Measurements from ENCODE around the gene MYH9. TPM values are rescaled to one million over a fixed set of nuclear protein-coding genes. Genes with fewer than 3 reads are reported as not detected.
"Not testable (repeated sequence)": the region's sequence is repeated elsewhere in the genome, so short reads cannot be mapped to it uniquely, and the experiment has no call there.

The MYH9 gene
- total RNA-seq, 1 experiment from 2014 or later = 653 TPM

GRCh38 chr22:36257308-36257707, 130.5 kb downstream of the MYH9 start:
- ChIA-PET POLR2A (no interaction called here), CTCF (interaction anchor here (0.6 to 0.7 kb wide), 2 partner anchors 44 to 272 kb away, joined by 3 to 6 read pairs; no protein-coding TSS in a partner anchor)
- no peak for DNase-seq (ENCODE audit: unreplicated experiment)
- H3K4me1 Mint-ChIP-seq (ENCODE audit: insufficient read depth, unreplicated experiment) = no peaks in the 10 kb centered on the region
- no peak for TF ChIP-seq CTCF (IDR thresholded peaks at IDR 0.05; ENCODE audit: unreplicated experiment)
- H3K9me3 Mint-ChIP-seq (ENCODE audit: unreplicated experiment) = no peaks in the 10 kb centered on the region
- H3K27me3 Mint-ChIP-seq (ENCODE audit: insufficient read depth, unreplicated experiment) = no peaks in the 10 kb centered on the region
- intact Hi-C loops (cut with micrococcal nuclease) = no loop called here
- BruUV-seq (replicated peaks) = no TSS peak
- no peak overlapping the region for H3K27ac Mint-ChIP-seq (ENCODE audit: low read depth, unreplicated experiment)
- H3K4me3 Mint-ChIP-seq (ENCODE audit: unreplicated experiment) = no peak overlapping the region
- H3K36me3 Mint-ChIP-seq (ENCODE audit: insufficient read depth, unreplicated experiment) = no peaks in the 10 kb centered on the region

DNA sequence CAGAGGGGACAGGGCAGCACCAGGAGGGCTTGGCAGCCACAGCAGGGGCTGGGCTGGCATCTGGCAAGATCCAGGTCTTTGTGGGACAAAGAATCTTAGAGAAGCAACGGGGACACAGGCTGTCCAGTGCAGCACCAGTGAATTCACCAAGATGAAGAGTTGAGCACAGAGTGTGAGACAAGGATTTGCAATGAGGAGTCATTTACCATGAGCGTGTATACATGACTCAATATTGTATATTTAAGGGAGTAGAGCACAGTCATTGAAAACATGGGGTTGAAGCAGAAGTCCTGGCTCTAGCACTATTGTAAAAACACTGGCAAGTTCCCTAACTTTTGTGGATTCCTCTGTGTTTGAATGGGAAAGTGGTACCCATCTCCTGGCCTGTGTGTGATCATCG, 131.3 kb downstream of the MYH9 start:
- no peaks in the 10 kb centered on the region for H3K36me3 Mint-ChIP-seq (ENCODE audit: insufficient read depth, unreplicated experiment)

DNA sequence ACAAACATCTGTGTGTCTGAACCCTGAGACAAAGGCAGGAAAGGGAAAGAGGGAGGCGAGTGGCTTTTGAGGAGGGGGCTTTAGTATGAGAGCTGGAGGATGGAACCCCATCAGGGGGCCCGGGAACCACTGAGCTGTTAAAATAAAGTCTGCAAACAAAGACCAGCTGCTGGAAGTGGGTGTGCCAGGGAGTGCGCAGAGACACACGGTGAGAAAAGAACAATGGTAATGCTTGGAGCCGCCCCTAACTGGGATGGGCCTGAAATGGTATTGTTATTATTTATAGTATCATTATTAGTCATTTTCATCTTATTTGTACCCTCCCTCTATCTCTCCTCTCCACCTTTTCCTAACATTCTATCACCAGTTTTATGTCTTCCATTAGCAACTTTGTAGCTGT, 132.2 kb downstream of the MYH9 start:
- H3K36me3 Mint-ChIP-seq (ENCODE audit: insufficient read depth, unreplicated experiment); H3K27ac Mint-ChIP-seq (ENCODE audit: low read depth, unreplicated experiment); H3K27me3 Mint-ChIP-seq (ENCODE audit: insufficient read depth, unreplicated experiment); POLR2A ChIA-PET; CTCF ChIA-PET; intact Hi-C loops (cut with micrococcal nuclease); BruUV-seq (replicated peaks); H3K4me3 Mint-ChIP-seq (ENCODE audit: unreplicated experiment); DNase-seq (ENCODE audit: unreplicated experiment); H3K9me3 Mint-ChIP-seq (ENCODE audit: unreplicated experiment); H3K4me1 Mint-ChIP-seq (ENCODE audit: insufficient read depth, unreplicated experiment): not testable (repeated sequence)

More for the DNA sequence above, 131.3 kb downstream of the MYH9 start:
- no TSS peak for BruUV-seq (replicated peaks)
- no peaks in the 10 kb centered on the region for H3K4me1 Mint-ChIP-seq (ENCODE audit: insufficient read depth, unreplicated experiment)
- intact Hi-C loops (cut with micrococcal nuclease) = no loop called here
- H3K4me3 Mint-ChIP-seq (ENCODE audit: unreplicated experiment) = no peak overlapping the region
- TF ChIP-seq CTCF (IDR thresholded peaks at IDR 0.05; ENCODE audit: unreplicated experiment) = no peak
- ChIA-PET POLR2A (no interaction called here), CTCF (no interaction called here)
- H3K9me3 Mint-ChIP-seq (ENCODE audit: unreplicated experiment) = no peaks in the 10 kb centered on the region
- no peaks in the 10 kb centered on the region for H3K27me3 Mint-ChIP-seq (ENCODE audit: insufficient read depth, unreplicated experiment)
- H3K27ac Mint-ChIP-seq (ENCODE audit: low read depth, unreplicated experiment) = no peak overlapping the region
- no peak for DNase-seq (ENCODE audit: unreplicated experiment)

- H3K27me3 Mint-ChIP-seq (ENCODE audit: insufficient read depth, unreplicated experiment) = no peaks in the 10 kb centered on the region
- TF ChIP-seq CTCF (IDR thresholded peaks at IDR 0.05; ENCODE audit: unreplicated experiment) = no peak
- H3K4me1 Mint-ChIP-seq (ENCODE audit: insufficient read depth, unreplicated experiment) = no peaks in the 10 kb centered on the region
- H3K4me3 Mint-ChIP-seq (ENCODE audit: unreplicated experiment) = no peak overlapping the region
- H3K9me3 Mint-ChIP-seq (ENCODE audit: unreplicated experiment) = no peaks in the 10 kb centered on the region
- intact Hi-C loops (cut with micrococcal nuclease) = no loop called here
- no peak for DNase-seq (ENCODE audit: unreplicated experiment)
- no peak overlapping the region for H3K27ac Mint-ChIP-seq (ENCODE audit: low read depth, unreplicated experiment)
- ChIA-PET CTCF (interaction anchor here (0.6 to 2.7 kb wide), 4 partner anchors 10 to 709 kb away, joined by 3 to 10 read pairs (median 3); partner anchors contain the start of gene APOL2), POLR2A (interaction anchor here (1.3 kb wide), 1 partner anchor 10 kb away, joined by 3 read pairs; no protein-coding TSS in a partner anchor)
- BruUV-seq (replicated peaks) = no TSS peak
- H3K36me3 Mint-ChIP-seq (ENCODE audit: insufficient read depth, unreplicated experiment) = no peaks in the 10 kb centered on the region
Measured at GRCh38 chr22:36253523-36254490, 134.0 kb downstream of the MYH9 start.

Measured in MCF 10A (cell line).